K562 (cell line): ENCODE measurements around the gene BCL10. TPM values are rescaled to one million over a fixed set of nuclear protein-coding genes. Genes with fewer than 3 reads are reported as not detected.

ENCODE experiments used
- CBX5 ChIP-seq: IDR thresholded peaks from 2 replicates; pipeline ENCODE4 v1.6.1; 2014; ENCODE audit warnings: low read depth, borderline replicate concordance
- GABPA ChIP-seq: fragments of 200-800 bp; sonication (Bioruptor generic); conservative IDR thresholded peaks from 2 replicates; pipeline ENCODE4 v1.6.1; 2016; ENCODE audit warnings: low read depth, missing genetic modification characterization, missing compliant biosample characterization
- HLTF ChIP-seq: fragments of 450-650 bp; IDR thresholded peaks from 2 replicates; pipeline ENCODE4 v1.6.1; 2016
- polyA plus RNA-seq, 8 experiments: library from polyadenylated mRNA; depleted of rRNA in 4 of 8; stranded (reverse) in 5 of 8; unstranded in 3 of 8; fragments of >200 nt; fragmentation: Nextera tagmentation in 2 of 8; fragmentation: Illumina TruSeq in 1 of 8; extraction: Ambion mirVana in 2 of 8; extraction: Trizol in 1 of 8; gene quantifications; 2 replicates each; pipeline versions ENCODE4 v1.2.1 to v1.2.3, GENCODE V29; 2011 to 2014; ENCODE audit warnings: inconsistent platforms in 1 of 8, missing spikeins in 1 of 8
- total RNA-seq, 7 experiments: library from RNA; depleted of rRNA in 6 of 7; stranded (reverse); fragments of >200 nt in 6 of 7; fragmentation: Illumina TruSeq in 2 of 7; extraction: Trizol in 2 of 7; gene quantifications; 2 replicates each; pipeline versions ENCODE4 v1.2.1 to v1.2.3, GENCODE V29; 2011 to 2021; ENCODE audit warnings: low replicate concordance in 1 of 7
- TF ChIP-seq, protein P1 (sequence below): fragments of 200-800 bp; sonication (Bioruptor generic); IDR thresholded peaks from 2 replicates; pipeline ENCODE4 v1.6.1; 2016; ENCODE audit warnings: missing genetic modification characterization, missing compliant biosample characterization
- TF ChIP-seq, protein P2 (sequence below), 2 experiments: fragments of 450-650 bp in 1 of 2; sonication (generic) in 1 of 2; formaldehyde crosslinking in 1 of 2; IDR thresholded peaks; 2 replicates each; pipeline versions ENCODE4 v1.7.1 to v1.9.0; 2016 to 2022; ENCODE audit warnings: inconsistent platforms in 1 of 2, mild to moderate bottlenecking in 1 of 2, missing genetic modification reagents in 1 of 2
- TF ChIP-seq, protein P3 (sequence below), 2 experiments: IDR thresholded peaks; 2 replicates each; pipeline ENCODE4 v1.6.1; 2011; ENCODE audit warnings: borderline replicate concordance in 1 of 2, control low read depth in 1 of 2, low read depth in 1 of 2, low read length in 1 of 2, mild to moderate bottlenecking in 1 of 2, mixed read lengths in 1 of 2, moderate library complexity in 1 of 2; ENCODE audit not compliant: insufficient read depth in 1 of 2, insufficient read length in 1 of 2, poor library complexity in 1 of 2, severe bottlenecking in 1 of 2; ENCODE audit errors: extremely low read depth in 1 of 2
- TF ChIP-seq, protein P4 (sequence below): fragments of 200-400 bp; formaldehyde crosslinking; IDR thresholded peaks from 2 replicates; pipeline ENCODE4 v1.6.1; 2017; ENCODE audit warnings: mild to moderate bottlenecking, low read depth, low read length, moderate library complexity

Gene BCL10
- total and polyA plus RNA-seq, 9 of the 15 experiments (the other 6 are each of a cell fraction or from before 2014, with no cell fraction given) = 8.0 to 19.4 (median 12.3) TPM

DNA sequence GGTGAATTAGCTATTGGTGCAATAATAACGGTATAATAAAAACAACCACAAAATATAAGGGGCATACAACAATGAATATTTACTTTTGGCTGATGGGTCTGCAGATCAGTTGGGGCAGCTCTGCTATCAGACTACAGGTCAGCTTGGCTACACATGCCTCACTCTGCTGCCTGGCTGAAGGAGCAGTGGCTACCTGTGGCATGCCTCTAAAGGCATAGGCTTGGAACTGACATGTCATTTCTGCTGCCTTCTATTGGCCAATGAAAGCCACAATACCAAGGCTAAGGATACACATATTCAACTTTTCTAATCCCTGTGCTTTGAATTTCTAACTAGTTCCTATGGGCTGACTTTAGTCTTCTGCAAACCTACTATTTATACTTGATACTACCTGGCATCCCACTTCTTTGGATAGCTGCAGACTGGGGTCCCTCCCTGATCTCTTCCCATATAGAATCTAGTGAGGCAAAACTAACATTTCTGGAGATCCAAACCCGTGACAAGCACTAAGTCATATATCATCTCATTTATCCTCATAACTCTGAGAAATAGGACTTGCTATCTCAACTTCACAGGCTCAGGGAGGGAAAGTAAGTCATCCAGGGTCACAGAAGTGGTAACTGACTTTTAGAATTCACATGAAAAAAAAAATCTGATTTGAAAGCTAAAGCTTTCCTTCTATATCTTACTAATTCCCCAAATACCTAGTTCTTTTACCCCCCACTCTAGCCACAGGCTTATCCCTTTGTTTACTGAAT is 56.4 kb downstream of the BCL10 start (continued):
- TF ChIP-seq GABPA (tag) (no peak), HLTF (no peak), CBX5 (no peak)
- TF ChIP-seq, protein P1, sequence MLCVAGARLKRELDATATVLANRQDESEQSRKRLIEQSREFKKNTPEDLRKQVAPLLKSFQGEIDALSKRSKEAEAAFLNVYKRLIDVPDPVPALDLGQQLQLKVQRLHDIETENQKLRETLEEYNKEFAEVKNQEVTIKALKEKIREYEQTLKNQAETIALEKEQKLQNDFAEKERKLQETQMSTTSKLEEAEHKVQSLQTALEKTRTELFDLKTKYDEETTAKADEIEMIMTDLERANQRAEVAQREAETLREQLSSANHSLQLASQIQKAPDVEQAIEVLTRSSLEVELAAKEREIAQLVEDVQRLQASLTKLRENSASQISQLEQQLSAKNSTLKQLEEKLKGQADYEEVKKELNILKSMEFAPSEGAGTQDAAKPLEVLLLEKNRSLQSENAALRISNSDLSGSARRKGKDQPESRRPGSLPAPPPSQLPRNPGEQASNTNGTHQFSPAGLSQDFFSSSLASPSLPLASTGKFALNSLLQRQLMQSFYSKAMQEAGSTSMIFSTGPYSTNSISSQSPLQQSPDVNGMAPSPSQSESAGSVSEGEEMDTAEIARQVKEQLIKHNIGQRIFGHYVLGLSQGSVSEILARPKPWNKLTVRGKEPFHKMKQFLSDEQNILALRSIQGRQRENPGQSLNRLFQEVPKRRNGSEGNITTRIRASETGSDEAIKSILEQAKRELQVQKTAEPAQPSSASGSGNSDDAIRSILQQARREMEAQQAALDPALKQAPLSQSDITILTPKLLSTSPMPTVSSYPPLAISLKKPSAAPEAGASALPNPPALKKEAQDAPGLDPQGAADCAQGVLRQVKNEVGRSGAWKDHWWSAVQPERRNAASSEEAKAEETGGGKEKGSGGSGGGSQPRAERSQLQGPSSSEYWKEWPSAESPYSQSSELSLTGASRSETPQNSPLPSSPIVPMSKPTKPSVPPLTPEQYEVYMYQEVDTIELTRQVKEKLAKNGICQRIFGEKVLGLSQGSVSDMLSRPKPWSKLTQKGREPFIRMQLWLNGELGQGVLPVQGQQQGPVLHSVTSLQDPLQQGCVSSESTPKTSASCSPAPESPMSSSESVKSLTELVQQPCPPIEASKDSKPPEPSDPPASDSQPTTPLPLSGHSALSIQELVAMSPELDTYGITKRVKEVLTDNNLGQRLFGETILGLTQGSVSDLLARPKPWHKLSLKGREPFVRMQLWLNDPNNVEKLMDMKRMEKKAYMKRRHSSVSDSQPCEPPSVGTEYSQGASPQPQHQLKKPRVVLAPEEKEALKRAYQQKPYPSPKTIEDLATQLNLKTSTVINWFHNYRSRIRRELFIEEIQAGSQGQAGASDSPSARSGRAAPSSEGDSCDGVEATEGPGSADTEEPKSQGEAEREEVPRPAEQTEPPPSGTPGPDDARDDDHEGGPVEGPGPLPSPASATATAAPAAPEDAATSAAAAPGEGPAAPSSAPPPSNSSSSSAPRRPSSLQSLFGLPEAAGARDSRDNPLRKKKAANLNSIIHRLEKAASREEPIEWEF (CRISPR knock-in tag) = no peak
- TF ChIP-seq, protein P2, sequence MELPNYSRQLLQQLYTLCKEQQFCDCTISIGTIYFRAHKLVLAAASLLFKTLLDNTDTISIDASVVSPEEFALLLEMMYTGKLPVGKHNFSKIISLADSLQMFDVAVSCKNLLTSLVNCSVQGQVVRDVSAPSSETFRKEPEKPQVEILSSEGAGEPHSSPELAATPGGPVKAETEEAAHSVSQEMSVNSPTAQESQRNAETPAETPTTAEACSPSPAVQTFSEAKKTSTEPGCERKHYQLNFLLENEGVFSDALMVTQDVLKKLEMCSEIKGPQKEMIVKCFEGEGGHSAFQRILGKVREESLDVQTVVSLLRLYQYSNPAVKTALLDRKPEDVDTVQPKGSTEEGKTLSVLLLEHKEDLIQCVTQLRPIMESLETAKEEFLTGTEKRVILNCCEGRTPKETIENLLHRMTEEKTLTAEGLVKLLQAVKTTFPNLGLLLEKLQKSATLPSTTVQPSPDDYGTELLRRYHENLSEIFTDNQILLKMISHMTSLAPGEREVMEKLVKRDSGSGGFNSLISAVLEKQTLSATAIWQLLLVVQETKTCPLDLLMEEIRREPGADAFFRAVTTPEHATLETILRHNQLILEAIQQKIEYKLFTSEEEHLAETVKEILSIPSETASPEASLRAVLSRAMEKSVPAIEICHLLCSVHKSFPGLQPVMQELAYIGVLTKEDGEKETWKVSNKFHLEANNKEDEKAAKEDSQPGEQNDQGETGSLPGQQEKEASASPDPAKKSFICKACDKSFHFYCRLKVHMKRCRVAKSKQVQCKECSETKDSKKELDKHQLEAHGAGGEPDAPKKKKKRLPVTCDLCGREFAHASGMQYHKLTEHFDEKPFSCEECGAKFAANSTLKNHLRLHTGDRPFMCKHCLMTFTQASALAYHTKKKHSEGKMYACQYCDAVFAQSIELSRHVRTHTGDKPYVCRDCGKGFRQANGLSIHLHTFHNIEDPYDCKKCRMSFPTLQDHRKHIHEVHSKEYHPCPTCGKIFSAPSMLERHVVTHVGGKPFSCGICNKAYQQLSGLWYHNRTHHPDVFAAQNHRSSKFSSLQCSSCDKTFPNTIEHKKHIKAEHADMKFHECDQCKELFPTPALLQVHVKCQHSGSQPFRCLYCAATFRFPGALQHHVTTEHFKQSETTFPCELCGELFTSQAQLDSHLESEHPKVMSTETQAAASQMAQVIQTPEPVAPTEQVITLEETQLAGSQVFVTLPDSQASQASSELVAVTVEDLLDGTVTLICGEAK (IDR thresholded peaks at IDR 0.05) = no peak
- TF ChIP-seq, protein P2 (CRISPR knock-in tag; IDR thresholded peaks at IDR 0.05) = no peak
- TF ChIP-seq, protein P3, sequence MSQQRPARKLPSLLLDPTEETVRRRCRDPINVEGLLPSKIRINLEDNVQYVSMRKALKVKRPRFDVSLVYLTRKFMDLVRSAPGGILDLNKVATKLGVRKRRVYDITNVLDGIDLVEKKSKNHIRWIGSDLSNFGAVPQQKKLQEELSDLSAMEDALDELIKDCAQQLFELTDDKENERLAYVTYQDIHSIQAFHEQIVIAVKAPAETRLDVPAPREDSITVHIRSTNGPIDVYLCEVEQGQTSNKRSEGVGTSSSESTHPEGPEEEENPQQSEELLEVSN (IDR thresholded peaks at IDR 0.05; ENCODE audit: borderline replicate concordance in 1 of 2, extremely low read depth in 1 of 2, insufficient read depth in 1 of 2, insufficient read length in 1 of 2, low read depth in 1 of 2, low read length in 1 of 2, poor library complexity in 1 of 2, severe bottlenecking in 1 of 2) = no peak
- TF ChIP-seq, protein P4, sequence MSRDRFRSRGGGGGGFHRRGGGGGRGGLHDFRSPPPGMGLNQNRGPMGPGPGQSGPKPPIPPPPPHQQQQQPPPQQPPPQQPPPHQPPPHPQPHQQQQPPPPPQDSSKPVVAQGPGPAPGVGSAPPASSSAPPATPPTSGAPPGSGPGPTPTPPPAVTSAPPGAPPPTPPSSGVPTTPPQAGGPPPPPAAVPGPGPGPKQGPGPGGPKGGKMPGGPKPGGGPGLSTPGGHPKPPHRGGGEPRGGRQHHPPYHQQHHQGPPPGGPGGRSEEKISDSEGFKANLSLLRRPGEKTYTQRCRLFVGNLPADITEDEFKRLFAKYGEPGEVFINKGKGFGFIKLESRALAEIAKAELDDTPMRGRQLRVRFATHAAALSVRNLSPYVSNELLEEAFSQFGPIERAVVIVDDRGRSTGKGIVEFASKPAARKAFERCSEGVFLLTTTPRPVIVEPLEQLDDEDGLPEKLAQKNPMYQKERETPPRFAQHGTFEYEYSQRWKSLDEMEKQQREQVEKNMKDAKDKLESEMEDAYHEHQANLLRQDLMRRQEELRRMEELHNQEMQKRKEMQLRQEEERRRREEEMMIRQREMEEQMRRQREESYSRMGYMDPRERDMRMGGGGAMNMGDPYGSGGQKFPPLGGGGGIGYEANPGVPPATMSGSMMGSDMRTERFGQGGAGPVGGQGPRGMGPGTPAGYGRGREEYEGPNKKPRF = no peak
